Parathyroid adenoma (tissue), 2 donors: ENCODE data around the gene TDP1.

Experiments
- H2AFZ ChIP-seq: fragments of 300-600 bp; sonication (generic); one replicate; pipeline ENCODE4 v1.7.0; 2017; ENCODE audit warnings: antibody characterized with exemption, mild to moderate bottlenecking
- H3K27ac ChIP-seq: fragments of 300-600 bp; sonication (generic); one replicate; pipeline ENCODE4 v1.7.0; 2017
- H3K27me3 ChIP-seq: fragments of 300-600 bp; sonication (generic); one replicate; pipeline ENCODE4 v1.7.0; 2017; ENCODE audit warnings: low read length; ENCODE audit not compliant: control insufficient read depth, insufficient read depth
- H3K36me3 ChIP-seq: fragments of 300-600 bp; sonication (generic); one replicate; pipeline ENCODE4 v1.7.0; 2017; ENCODE audit warnings: low read length; ENCODE audit not compliant: control insufficient read depth, insufficient read depth
- H3K4me1 ChIP-seq: fragments of 300-600 bp; sonication (generic); one replicate; pipeline ENCODE4 v1.7.0; 2017; ENCODE audit warnings: control low read depth
- H3K4me2 ChIP-seq: fragments of 300-600 bp; sonication (generic); one replicate; pipeline ENCODE4 v1.7.0; 2017; ENCODE audit warnings: low read length
- H3K4me3 ChIP-seq: fragments of 300-600 bp; sonication (generic); one replicate; pipeline ENCODE4 v1.7.0; 2017; ENCODE audit warnings: low read depth, low read length
- H3K79me2 ChIP-seq: fragments of 300-600 bp; sonication (generic); one replicate; pipeline ENCODE4 v1.7.0; 2017; ENCODE audit warnings: control low read depth
- H3K9ac ChIP-seq: fragments of 300-600 bp; sonication (generic); one replicate; pipeline ENCODE4 v1.7.0; 2017; ENCODE audit warnings: mild to moderate bottlenecking
- H3K9me3 ChIP-seq: fragments of 300-600 bp; sonication (generic); one replicate; pipeline ENCODE4 v1.7.0; 2017; ENCODE audit warnings: low read length; ENCODE audit not compliant: control insufficient read depth
- CTCF ChIP-seq: fragments of 300-600 bp; sonication (generic); IDR thresholded peaks from one replicate; pipeline ENCODE4 v1.7.0; 2017; ENCODE audit warnings: antibody characterized with exemption, mild to moderate bottlenecking
- donor health status: primary hyperparathyroidism.

TDP1 gene

GRCh38 chr14:89909586-89909985, 46.1 kb upstream of the TDP1 start:
- Histone ChIP-seq H3K27me3 (no peaks in the 10 kb centered on the region), H3K36me3 (no peaks in the 10 kb centered on the region), H3K9ac (no peak overlapping the region), H2AFZ (no peak overlapping the region), H3K4me3 (no peak overlapping the region), H3K4me2 (no peak overlapping the region), H3K27ac (no peak overlapping the region), H3K9me3 (no peaks in the 10 kb centered on the region), H3K79me2 (no peaks in the 10 kb centered on the region), H3K4me1 (peaks cover 3% of the 10 kb centered on the region)
- TF ChIP-seq CTCF, result no peak

GRCh38 chr14:89910691-89911009, 45.1 kb upstream of the TDP1 start:
- Histone ChIP-seq H3K9ac (no peak overlapping the region), H3K27ac (no peak overlapping the region), H3K27me3 (no peaks in the 10 kb centered on the region), H3K9me3 (no peaks in the 10 kb centered on the region), H3K4me2 (no peak overlapping the region), H3K4me3 (no peak overlapping the region), H3K79me2 (no peaks in the 10 kb centered on the region), H3K36me3 (no peaks in the 10 kb centered on the region), H2AFZ (no peak overlapping the region), H3K4me1 (no peaks in the 10 kb centered on the region)
- TF ChIP-seq CTCF, result no peak

- no peak overlapping the region for H3K4me3 ChIP-seq
- no peaks in the 10 kb centered on the region for H3K9me3 ChIP-seq
- no peaks in the 10 kb centered on the region for H3K4me1 ChIP-seq
- H3K27ac ChIP-seq, result no peak overlapping the region
- H3K4me2 ChIP-seq, result no peak overlapping the region
- no peaks in the 10 kb centered on the region for H3K27me3 ChIP-seq
- no peaks in the 10 kb centered on the region for H3K36me3 ChIP-seq
- no peaks in the 10 kb centered on the region for H3K79me2 ChIP-seq
- no peak for TF ChIP-seq CTCF
- no peak overlapping the region for H3K9ac ChIP-seq
- H2AFZ ChIP-seq, result no peak overlapping the region
These were observed 44.5 kb upstream of the TDP1 start for GRCh38 chr14:89911010-89911919.

GRCh38 chr14:89912221-89912620, 43.5 kb upstream of the TDP1 start:
- Histone ChIP-seq H2AFZ (no peak overlapping the region), H3K4me2 (no peak overlapping the region), H3K9me3 (no peaks in the 10 kb centered on the region), H3K9ac (no peak overlapping the region), H3K27me3 (no peaks in the 10 kb centered on the region), H3K36me3 (no peaks in the 10 kb centered on the region), H3K27ac (no peak overlapping the region), H3K4me3 (no peak overlapping the region), H3K79me2 (no peaks in the 10 kb centered on the region), H3K4me1 (no peaks in the 10 kb centered on the region)
- TF ChIP-seq CTCF, result no peak

GRCh38 chr14:89912667-89913211, 43.0 kb upstream of the TDP1 start:
- H3K9ac ChIP-seq, result no peak overlapping the region
- no peaks in the 10 kb centered on the region for H3K27me3 ChIP-seq
- no peaks in the 10 kb centered on the region for H3K4me1 ChIP-seq
- no peak for TF ChIP-seq CTCF
- no peak overlapping the region for H3K27ac ChIP-seq
- H3K9me3 ChIP-seq, result no peaks in the 10 kb centered on the region
- H3K79me2 ChIP-seq, result no peaks in the 10 kb centered on the region
- no peak overlapping the region for H3K4me3 ChIP-seq
- no peak overlapping the region for H2AFZ ChIP-seq
- H3K36me3 ChIP-seq, result no peaks in the 10 kb centered on the region
- H3K4me2 ChIP-seq, result no peak overlapping the region
